ENCODE data around the gene TEX30.

TEX30 gene

DNA sequence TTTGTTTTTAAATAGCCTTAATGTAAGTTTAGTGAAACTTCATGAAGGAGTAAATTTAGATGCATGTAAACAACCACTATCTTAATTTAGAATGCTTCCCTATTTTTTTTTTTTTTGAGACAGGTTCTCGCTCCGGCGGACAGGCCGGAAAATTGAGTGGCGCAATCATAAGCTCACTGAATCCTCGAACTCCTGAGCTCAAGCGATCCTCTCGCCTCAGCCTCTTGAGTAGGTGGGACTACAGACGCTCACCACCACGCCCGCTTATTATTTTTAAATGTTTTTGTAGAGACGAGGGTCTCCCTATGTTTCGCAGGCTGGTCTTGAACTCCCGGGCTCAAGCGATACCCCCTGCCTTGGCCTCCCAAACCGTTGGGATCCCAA, 1.6 kb downstream of the TEX30 start:
- DNase-seq, result peak in 1 of 2 donors; percentile 7
- no peak overlapping the region for H3K23ac ChIP-seq (ENCODE audit: low read length)
- H3K4me3 ChIP-seq (ENCODE audit: low read depth, low read length), result no peak overlapping the region
- H2BK5ac ChIP-seq (ENCODE audit: low read depth, low read length, poor library complexity), result no peak overlapping the region
- no peaks in the 10 kb centered on the region for H3K27me3 ChIP-seq (ENCODE audit: insufficient read depth, low read length)
- peak overlapping the region; percentile 26 for H4K12ac ChIP-seq (ENCODE audit: low read depth, low read length)
- H3K4ac ChIP-seq (ENCODE audit: low read depth, low read length), result peak overlapping the region; percentile 24
- no peak overlapping the region for H3K18ac ChIP-seq (ENCODE audit: low read length)
- peaks cover 3% of the 10 kb centered on the region for H3K9me3 ChIP-seq (ENCODE audit: insufficient read depth, low read depth, low read length)
- H3K4me2 ChIP-seq (ENCODE audit: low read length), result no peak overlapping the region
- peak overlapping the region; percentile 21 for H4K91ac ChIP-seq (ENCODE audit: low read depth, low read length)
- H2BK12ac ChIP-seq (ENCODE audit: low read length), result no peak overlapping the region
- H2AFZ ChIP-seq (ENCODE audit: insufficient read depth, low read length, poor library complexity), result no peak overlapping the region
- no peak overlapping the region for H3K14ac ChIP-seq (ENCODE audit: low read length)
- H2BK120ac ChIP-seq (ENCODE audit: insufficient read depth, low read length, poor library complexity), result no peak overlapping the region
- peaks cover 2 to 4% of the 10 kb centered on the region in 2 experiments for H3K36me3 ChIP-seq (ENCODE audit: control insufficient read depth in 1 of 2, insufficient read depth in 2 of 2, low read length in 2 of 2)
- H3K27ac ChIP-seq (ENCODE audit: low read depth, low read length), result no peak overlapping the region
- no CpG with 5 or more reads among the region's 16 CpGs for WGBS (ENCODE audit: extremely low coverage, insufficient coverage, insufficient read length)
- H4K8ac ChIP-seq (ENCODE audit: low read depth, low read length), result peak overlapping the region; percentile 23
- no peak overlapping the region for H3K9ac ChIP-seq (ENCODE audit: low read length)
- H3K79me1 ChIP-seq (ENCODE audit: low read length), result peaks cover 10% of the 10 kb centered on the region
- no peak overlapping the region for H2AK5ac ChIP-seq (ENCODE audit: low read length)
- peaks cover 7 to 8% of the 10 kb centered on the region in 2 experiments for H3K4me1 ChIP-seq (ENCODE audit: control insufficient read depth in 1 of 2, insufficient read depth in 2 of 2, low read length in 2 of 2)
- H3K79me2 ChIP-seq (ENCODE audit: control insufficient read depth, insufficient read depth, low read length, poor library complexity), result peaks cover 4% of the 10 kb centered on the region

DNA sequence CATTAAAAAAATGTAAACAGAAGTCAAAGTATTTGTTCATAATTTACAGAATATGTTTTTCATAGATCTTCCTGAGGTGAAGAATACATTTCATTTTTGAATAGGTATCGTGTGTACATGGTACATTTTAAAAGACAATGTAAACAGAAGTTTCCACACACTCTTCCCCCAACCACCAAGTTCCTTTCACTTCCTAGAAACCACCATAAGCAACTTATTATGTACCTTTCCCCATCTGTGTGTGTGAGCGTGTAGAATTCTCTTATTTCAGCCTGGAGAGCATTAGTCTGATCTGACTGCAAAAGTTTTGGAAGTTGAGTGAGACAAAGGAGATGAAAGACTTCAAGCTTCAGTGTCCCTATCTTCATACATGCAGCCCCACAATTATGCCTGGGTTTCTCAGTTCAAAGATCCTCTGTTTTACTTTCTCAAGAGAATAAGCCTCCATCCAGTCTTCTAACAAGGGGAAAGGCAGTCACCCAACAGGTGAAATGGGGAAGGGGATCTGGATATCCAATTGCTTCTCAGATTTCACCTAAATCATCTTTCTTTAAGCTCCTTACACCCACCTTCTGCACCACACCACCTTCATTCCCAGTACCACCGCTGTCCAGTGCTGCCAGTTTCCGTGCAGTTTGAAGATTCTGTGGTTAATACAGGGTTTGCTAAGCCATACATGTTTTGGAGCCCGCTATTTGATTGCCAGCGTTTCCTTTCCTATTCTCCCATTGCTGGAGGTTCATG, 2.1 kb downstream of the TEX30 start:
- no peak for DNase-seq
- Histone ChIP-seq H2BK120ac (ENCODE audit: insufficient read depth, low read length, poor library complexity) (no peak overlapping the region), H2BK5ac (ENCODE audit: low read depth, low read length, poor library complexity) (no peak overlapping the region), H3K9me3 (ENCODE audit: insufficient read depth, low read depth, low read length) (peaks cover 3% of the 10 kb centered on the region), H3K4me3 (ENCODE audit: low read depth, low read length) (no peak overlapping the region), H3K4me1 (ENCODE audit: control insufficient read depth in 1 of 2, insufficient read depth in 2 of 2, low read length in 2 of 2) (peaks cover 7 to 8% of the 10 kb centered on the region in 2 experiments), H4K8ac (ENCODE audit: low read depth, low read length) (no peak overlapping the region), H2AK5ac (ENCODE audit: low read length) (no peak overlapping the region), H3K27ac (ENCODE audit: low read depth, low read length) (no peak overlapping the region), H2AFZ (ENCODE audit: insufficient read depth, low read length, poor library complexity) (no peak overlapping the region), H3K4ac (ENCODE audit: low read depth, low read length) (no peak overlapping the region), H3K79me2 (ENCODE audit: control insufficient read depth, insufficient read depth, low read length, poor library complexity) (peaks cover 4% of the 10 kb centered on the region), H3K14ac (ENCODE audit: low read length) (no peak overlapping the region), H3K23ac (ENCODE audit: low read length) (no peak overlapping the region), H3K79me1 (ENCODE audit: low read length) (peaks cover 10% of the 10 kb centered on the region), H3K36me3 (ENCODE audit: control insufficient read depth in 1 of 2, insufficient read depth in 2 of 2, low read length in 2 of 2) (peaks cover 2 to 4% of the 10 kb centered on the region in 2 experiments), H2BK12ac (ENCODE audit: low read length) (no peak overlapping the region), H4K12ac (ENCODE audit: low read depth, low read length) (no peak overlapping the region), H3K4me2 (ENCODE audit: low read length) (peak overlapping the region; percentile 26), H4K91ac (ENCODE audit: low read depth, low read length) (no peak overlapping the region), H3K27me3 (ENCODE audit: insufficient read depth, low read length) (no peaks in the 10 kb centered on the region), H3K18ac (ENCODE audit: low read length) (no peak overlapping the region), H3K9ac (ENCODE audit: low read length) (no peak overlapping the region)
- WGBS (ENCODE audit: extremely low coverage, insufficient coverage, insufficient read length), result no CpG with 5 or more reads among the region's 6 CpGs

DNA sequence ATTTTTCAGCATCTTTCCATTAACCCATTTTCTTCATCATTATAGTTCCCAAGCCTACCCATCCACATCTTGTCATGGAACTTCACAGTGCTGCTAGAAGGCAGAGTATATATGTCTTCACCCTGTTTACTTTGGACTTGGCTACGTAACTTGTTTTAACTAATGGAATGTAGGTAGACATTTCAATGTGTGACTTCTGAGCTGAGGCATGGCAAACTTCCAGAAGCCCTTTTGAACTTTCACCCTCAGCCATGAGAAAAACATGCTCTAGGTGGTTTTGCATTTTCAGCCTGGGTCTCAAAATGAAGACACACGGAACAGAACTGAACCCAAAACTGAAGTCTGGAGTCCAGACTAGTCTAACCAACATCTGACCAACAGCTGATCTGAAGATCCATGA, 3.2 kb downstream of the TEX30 start:
- H4K12ac ChIP-seq (ENCODE audit: low read depth, low read length), result no peak overlapping the region
- DNase-seq, result peak; percentile 56 to 84
- no peak overlapping the region for H4K91ac ChIP-seq (ENCODE audit: low read depth, low read length)
- no peak overlapping the region for H3K4me2 ChIP-seq (ENCODE audit: low read length)
- H3K36me3 ChIP-seq (ENCODE audit: control insufficient read depth in 1 of 2, insufficient read depth in 2 of 2, low read length in 2 of 2), result peaks cover 4 to 6% of the 10 kb centered on the region in 2 experiments
- no peak overlapping the region for H3K27ac ChIP-seq (ENCODE audit: low read depth, low read length)
- no peak overlapping the region for H2BK12ac ChIP-seq (ENCODE audit: low read length)
- no CpG with 5 or more reads among the region's 2 CpGs for WGBS (ENCODE audit: extremely low coverage, insufficient coverage, insufficient read length)
- H3K79me1 ChIP-seq (ENCODE audit: low read length), result peaks cover 10% of the 10 kb centered on the region
- no peak overlapping the region for H3K4me3 ChIP-seq (ENCODE audit: low read depth, low read length)
- H3K9ac ChIP-seq (ENCODE audit: low read length), result no peak overlapping the region
- peaks cover 4% of the 10 kb centered on the region for H3K79me2 ChIP-seq (ENCODE audit: control insufficient read depth, insufficient read depth, low read length, poor library complexity)
- H3K4me1 ChIP-seq (ENCODE audit: control insufficient read depth in 1 of 2, insufficient read depth in 2 of 2, low read length in 2 of 2), result peaks cover 7 to 8% of the 10 kb centered on the region in 2 experiments
- H3K4ac ChIP-seq (ENCODE audit: low read depth, low read length), result no peak overlapping the region
- no peak overlapping the region for H2AK5ac ChIP-seq (ENCODE audit: low read length)
- no peak overlapping the region for H3K14ac ChIP-seq (ENCODE audit: low read length)
- H3K23ac ChIP-seq (ENCODE audit: low read length), result no peak overlapping the region
- H4K8ac ChIP-seq (ENCODE audit: low read depth, low read length), result no peak overlapping the region
- no peaks in the 10 kb centered on the region for H3K27me3 ChIP-seq (ENCODE audit: insufficient read depth, low read length)
- H3K18ac ChIP-seq (ENCODE audit: low read length), result no peak overlapping the region
- no peak overlapping the region for H2BK120ac ChIP-seq (ENCODE audit: insufficient read depth, low read length, poor library complexity)
- no peak overlapping the region for H2AFZ ChIP-seq (ENCODE audit: insufficient read depth, low read length, poor library complexity)
- peak overlapping the region; percentile 43 for H2BK5ac ChIP-seq (ENCODE audit: low read depth, low read length, poor library complexity)
- peaks cover 3% of the 10 kb centered on the region for H3K9me3 ChIP-seq (ENCODE audit: insufficient read depth, low read depth, low read length)

DNA sequence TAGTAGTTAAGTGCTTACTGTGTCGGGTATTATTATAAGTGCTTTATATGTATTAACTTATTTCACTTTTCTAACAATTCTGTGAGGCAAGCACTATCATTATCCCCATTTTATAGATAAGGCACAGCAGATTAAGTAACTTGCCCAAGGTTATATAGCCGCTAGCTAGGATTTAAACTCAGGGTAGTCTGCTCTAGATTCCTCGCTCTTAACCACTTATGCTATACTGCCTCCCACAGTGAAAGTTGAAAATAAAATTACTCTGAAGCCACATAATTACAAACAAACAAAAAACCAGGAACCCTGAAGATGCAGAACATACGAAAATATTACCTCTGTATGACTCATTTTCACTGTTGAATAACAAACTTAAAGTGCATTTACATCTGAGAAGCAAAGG, 3.9 kb downstream of the TEX30 start:
- Histone ChIP-seq H2BK5ac (ENCODE audit: low read depth, low read length, poor library complexity) (no peak overlapping the region), H3K27me3 (ENCODE audit: insufficient read depth, low read length) (no peaks in the 10 kb centered on the region), H3K18ac (ENCODE audit: low read length) (no peak overlapping the region), H3K9me3 (ENCODE audit: insufficient read depth, low read depth, low read length) (peaks cover 3% of the 10 kb centered on the region), H3K4me2 (ENCODE audit: low read length) (no peak overlapping the region), H3K14ac (ENCODE audit: low read length) (no peak overlapping the region), H2BK12ac (ENCODE audit: low read length) (no peak overlapping the region), H3K4me3 (ENCODE audit: low read depth, low read length) (no peak overlapping the region), H4K12ac (ENCODE audit: low read depth, low read length) (no peak overlapping the region), H3K36me3 (ENCODE audit: control insufficient read depth in 1 of 2, insufficient read depth in 2 of 2, low read length in 2 of 2) (peaks cover 6 to 8% of the 10 kb centered on the region in 2 experiments), H3K79me2 (ENCODE audit: control insufficient read depth, insufficient read depth, low read length, poor library complexity) (peaks cover 4% of the 10 kb centered on the region), H3K4ac (ENCODE audit: low read depth, low read length) (no peak overlapping the region), H3K9ac (ENCODE audit: low read length) (no peak overlapping the region), H2BK120ac (ENCODE audit: insufficient read depth, low read length, poor library complexity) (no peak overlapping the region), H3K79me1 (ENCODE audit: low read length) (peaks cover 10% of the 10 kb centered on the region), H3K4me1 (ENCODE audit: control insufficient read depth in 1 of 2, insufficient read depth in 2 of 2, low read length in 2 of 2) (peaks cover 7 to 8% of the 10 kb centered on the region in 2 experiments), H4K8ac (ENCODE audit: low read depth, low read length) (no peak overlapping the region), H3K23ac (ENCODE audit: low read length) (no peak overlapping the region), H2AK5ac (ENCODE audit: low read length) (no peak overlapping the region), H4K91ac (ENCODE audit: low read depth, low read length) (no peak overlapping the region), H3K27ac (ENCODE audit: low read depth, low read length) (no peak overlapping the region), H2AFZ (ENCODE audit: insufficient read depth, low read length, poor library complexity) (no peak overlapping the region)
- DNase-seq, result peak in 1 of 2 donors; percentile 60
- no CpG with 5 or more reads among the region's 4 CpGs for WGBS (ENCODE audit: extremely low coverage, insufficient coverage, insufficient read length)
